ENCODE measurements around the gene CTDSPL. TPM values are rescaled to one million over a fixed set of nuclear protein-coding genes. Genes with fewer than 3 reads are reported as not detected.

CTDSPL gene
- total and polyA plus RNA-seq, 2 of the 13 experiments (the other 11 are each of a cell fraction or from before 2014, with no cell fraction given), result 26.1 to 142 TPM

GRCh38 chr3:37993067-37993455 is 131.4 kb downstream of the CTDSPL start:
- H3K9ac ChIP-seq (ENCODE audit: insufficient read depth, low read depth, low read length), result no peak overlapping the region
- no peaks in the 10 kb centered on the region for H3K9me3 ChIP-seq (ENCODE audit: low read length)
- BruUV-seq (replicated peaks), result no TSS peak
- POLR2A ChIA-PET, result no interaction called here
- ATAC-seq (peak; percentile 13; the same call in 2 of the 3 replicates), DNase-seq (ENCODE audit: low spot score) (no peak), FAIRE-seq (peak; percentile 30)
- CTCF ChIA-PET (ENCODE audit: low intra/inter-chr PET ratio, low total read pairs), result interaction anchor here (1.1 kb wide), 1 partner anchor 18 kb away, joined by 3 read pairs; no protein-coding TSS in a partner anchor
- WGBS (ENCODE audit: low lambda C conversion rate), result 0% methylated on average over 8 of the region's 8 CpGs
- TF ChIP-seq ZNF564 (CRISPR knock-in tag; IDR thresholded peaks at IDR 0.05), result no peak
- peaks cover 86% of the 10 kb centered on the region for H3K4me1 ChIP-seq (ENCODE audit: insufficient read depth, low read length)
- H3K79me2 ChIP-seq (ENCODE audit: insufficient read depth, low read length), result no peaks in the 10 kb centered on the region
- peak overlapping the region; percentile 68 for H3K4me2 ChIP-seq (ENCODE audit: low read depth, low read length)
- intact Hi-C loops (cut with micrococcal nuclease; ENCODE audit: unreplicated experiment) (no loop called here), in situ Hi-C loops (cut with HindIII; ENCODE audit: extremely low pct_ligation_motif_present, low pct_unique_long_range_greater_than_20kb) (no loop called here)
- no peak overlapping the region for H2AFZ ChIP-seq (ENCODE audit: low read length)
- H3K27me3 ChIP-seq (ENCODE audit: control insufficient read depth in 1 of 2, insufficient read depth in 2 of 2, low read length in 2 of 2), result peaks cover 1 to 14% of the 10 kb centered on the region in 2 experiments; a peak in 4 of 5 replicates
- no peaks in the 10 kb centered on the region for H4K20me1 ChIP-seq (ENCODE audit: insufficient read depth, low read length)
- peak overlapping the region in 1 of 3 experiments; percentile 44; a peak in 2 of 6 replicates for H3K4me3 ChIP-seq (replicated peaks in 1 of 3; ENCODE audit: insufficient read depth in 1 of 3, low read depth in 2 of 3, low read length in 3 of 3)
- H3K27ac ChIP-seq (ENCODE audit: extremely low read length, insufficient read depth, low read length), result no peak overlapping the region
- no peaks in the 10 kb centered on the region for H3K36me3 ChIP-seq (replicated peaks in 1 of 2; ENCODE audit: control insufficient read depth in 1 of 2, insufficient read depth in 2 of 2, low read length in 2 of 2)

GRCh38 chr3:37993460-37993819 is 131.8 kb downstream of the CTDSPL start:
- BruUV-seq (replicated peaks), result no TSS peak
- Histone ChIP-seq H3K27ac (ENCODE audit: extremely low read length, insufficient read depth, low read length) (no peak overlapping the region), H3K36me3 (replicated peaks in 1 of 2; ENCODE audit: control insufficient read depth in 1 of 2, insufficient read depth in 2 of 2, low read length in 2 of 2) (no peaks in the 10 kb centered on the region), H3K9ac (ENCODE audit: insufficient read depth, low read depth, low read length) (no peak overlapping the region), H3K27me3 (ENCODE audit: control insufficient read depth in 1 of 2, insufficient read depth in 2 of 2, low read length in 2 of 2) (peaks cover 1 to 16% of the 10 kb centered on the region in 2 experiments; a peak in 4 of 5 replicates), H2AFZ (ENCODE audit: low read length) (no peak overlapping the region), H3K4me1 (ENCODE audit: insufficient read depth, low read length) (peaks cover 86% of the 10 kb centered on the region), H3K79me2 (ENCODE audit: insufficient read depth, low read length) (no peaks in the 10 kb centered on the region), H3K9me3 (ENCODE audit: low read length) (no peaks in the 10 kb centered on the region), H3K4me2 (ENCODE audit: low read depth, low read length) (peak overlapping the region; percentile 68), H4K20me1 (ENCODE audit: insufficient read depth, low read length) (no peaks in the 10 kb centered on the region), H3K4me3 (replicated peaks in 1 of 3; ENCODE audit: insufficient read depth in 1 of 3, low read depth in 2 of 3, low read length in 3 of 3) (no peak overlapping the region)
- TF ChIP-seq ZNF562 (CRISPR knock-in tag; IDR thresholded peaks at IDR 0.05; ENCODE audit: borderline replicate concordance) (no peak), ZNF350 (CRISPR knock-in tag; IDR thresholded peaks at IDR 0.05; ENCODE audit: borderline replicate concordance, low read depth) (no peak), ZNF761 (CRISPR knock-in tag; conservative IDR thresholded peaks at IDR 0.05) (no peak), STAG1 (CRISPR knock-in tag; IDR thresholded peaks at IDR 0.05) (no peak), NR3C1 (CRISPR knock-in tag; IDR thresholded peaks at IDR 0.05) (no peak), SOX5 (CRISPR knock-in tag; IDR thresholded peaks at IDR 0.05; ENCODE audit: borderline replicate concordance) (no peak), ZNF101 (CRISPR knock-in tag; IDR thresholded peaks at IDR 0.05; ENCODE audit: borderline replicate concordance, low read depth) (no peak), HDAC2 (CRISPR knock-in tag; IDR thresholded peaks at IDR 0.05) (no peak), ZNF768 (CRISPR knock-in tag; IDR thresholded peaks at IDR 0.05) (no peak), FOXO1 (CRISPR knock-in tag; IDR thresholded peaks at IDR 0.05) (no peak), SALL2 (CRISPR knock-in tag; IDR thresholded peaks at IDR 0.05) (no peak), SMAD1 (CRISPR knock-in tag; IDR thresholded peaks at IDR 0.05; ENCODE audit: borderline replicate concordance, low read depth) (no peak)
- ChIA-PET CTCF (ENCODE audit: low intra/inter-chr PET ratio, low total read pairs) (interaction anchor here (1.1 kb wide), 1 partner anchor 19 kb away, joined by 3 read pairs; no protein-coding TSS in a partner anchor), POLR2A (no interaction called here)
- FAIRE-seq (no peak), ATAC-seq (no peak), DNase-seq (ENCODE audit: low spot score) (no peak)
- intact Hi-C loops (cut with micrococcal nuclease; ENCODE audit: unreplicated experiment) (no loop called here), in situ Hi-C loops (cut with HindIII; ENCODE audit: extremely low pct_ligation_motif_present, low pct_unique_long_range_greater_than_20kb) (no loop called here)
- 51% methylated on average over 5 of the region's 6 CpGs for WGBS (ENCODE audit: low lambda C conversion rate)

Data from HepG2 (cell line).